ENCODE data around the gene NKX1-2.

The NKX1-2 gene

DNA sequence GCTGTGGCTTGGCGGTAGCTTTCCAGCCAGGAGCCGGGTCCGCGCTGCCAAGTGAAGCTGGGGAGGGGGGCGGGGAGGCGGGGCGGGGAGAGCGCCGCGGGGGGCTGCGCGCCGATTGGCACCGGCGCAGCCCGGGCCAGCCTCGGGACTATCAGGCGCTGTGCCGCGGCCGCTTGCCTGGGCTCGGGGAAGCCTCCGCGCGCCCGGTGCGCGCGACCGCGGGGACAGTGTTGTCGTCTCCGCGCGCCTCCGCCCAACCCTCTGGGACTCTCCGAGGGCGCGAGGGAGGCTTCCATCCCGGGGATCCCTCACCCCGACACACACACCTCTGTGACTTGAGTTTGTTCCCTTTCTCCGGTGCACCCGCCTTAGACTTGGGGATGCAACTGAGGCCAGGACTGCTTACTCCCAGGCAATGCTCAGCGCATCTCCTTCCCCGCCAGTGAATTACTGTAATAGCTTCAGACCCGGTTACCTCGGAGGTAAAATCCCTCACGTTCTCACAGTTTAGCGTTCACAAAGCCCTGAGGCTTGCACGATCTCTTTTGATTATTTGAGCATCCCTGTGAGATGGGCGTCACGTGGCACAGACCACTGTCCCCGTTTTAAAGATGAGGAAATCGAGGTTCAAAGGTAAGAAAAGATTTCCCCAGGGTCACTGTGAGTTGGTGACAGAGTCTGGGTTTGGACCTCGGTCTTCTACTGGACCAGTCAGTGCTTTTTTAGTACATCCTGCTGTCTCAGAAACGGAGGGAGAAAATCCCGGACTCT is at the start of gene NKX1-2:
TSS of gene NKX1-2 (minus strand) at position 24 of the 771 bp plus-strand sequence. CDS start 92 bp downstream, outside the sequence.
- Histone ChIP-seq H3K27me3 (ENCODE audit: insufficient read depth, insufficient read length) (no peaks in the 10 kb centered on the region), H3K4me3 (ENCODE audit: insufficient read length, low read depth) (peak within 1 kb of the TSS; percentile 82), H3K36me3 (ENCODE audit: insufficient read depth, insufficient read length, low read length) (peaks cover 9% of the 10 kb centered on the region), H3K4me1 (ENCODE audit: insufficient read depth, insufficient read length) (no peaks in the 10 kb centered on the region), H3K9me3 (ENCODE audit: insufficient read depth, low read length) (no peaks in the 10 kb centered on the region), H3K9ac (ENCODE audit: insufficient read length, low read depth) (peak within 1 kb of the TSS; percentile 95)
- TF ChIP-seq YY1 (IDR thresholded peaks at IDR 0.05; ENCODE audit: insufficient read depth, insufficient read length) = no peak
- TF ChIP-seq ZNF274 (IDR thresholded peaks at IDR 0.05; ENCODE audit: low read depth, low read length) = no peak
- TF ChIP-seq SUZ12 (IDR thresholded peaks at IDR 0.05; ENCODE audit: extremely low read depth, insufficient read depth, insufficient read length) = no peak
- no peak for DNase-seq (ENCODE audit: low read depth, low spot score)

GRCh38 chr10:124498056-124498455 is 48.2 kb upstream of the NKX1-2 start:
- H3K27me3 ChIP-seq (ENCODE audit: insufficient read depth, insufficient read length) = no peaks in the 10 kb centered on the region
- peaks cover 9% of the 10 kb centered on the region for H3K4me1 ChIP-seq (ENCODE audit: insufficient read depth, insufficient read length)
- TF ChIP-seq ZNF274 (IDR thresholded peaks at IDR 0.05; ENCODE audit: low read depth, low read length) (no peak), YY1 (IDR thresholded peaks at IDR 0.05; ENCODE audit: insufficient read depth, insufficient read length) (no peak), SUZ12 (IDR thresholded peaks at IDR 0.05; ENCODE audit: extremely low read depth, insufficient read depth, insufficient read length) (no peak)
- DNase-seq (ENCODE audit: low read depth, low spot score) = no peak
- no peak overlapping the region for H3K4me3 ChIP-seq (ENCODE audit: insufficient read length, low read depth)
- peaks cover 8% of the 10 kb centered on the region; the same call in 1 of the 2 replicates for H3K9me3 ChIP-seq (ENCODE audit: insufficient read depth, low read length)
- H3K36me3 ChIP-seq (ENCODE audit: insufficient read depth, insufficient read length, low read length) = peaks cover 2% of the 10 kb centered on the region
- no peak overlapping the region for H3K9ac ChIP-seq (ENCODE audit: insufficient read length, low read depth)

DNA sequence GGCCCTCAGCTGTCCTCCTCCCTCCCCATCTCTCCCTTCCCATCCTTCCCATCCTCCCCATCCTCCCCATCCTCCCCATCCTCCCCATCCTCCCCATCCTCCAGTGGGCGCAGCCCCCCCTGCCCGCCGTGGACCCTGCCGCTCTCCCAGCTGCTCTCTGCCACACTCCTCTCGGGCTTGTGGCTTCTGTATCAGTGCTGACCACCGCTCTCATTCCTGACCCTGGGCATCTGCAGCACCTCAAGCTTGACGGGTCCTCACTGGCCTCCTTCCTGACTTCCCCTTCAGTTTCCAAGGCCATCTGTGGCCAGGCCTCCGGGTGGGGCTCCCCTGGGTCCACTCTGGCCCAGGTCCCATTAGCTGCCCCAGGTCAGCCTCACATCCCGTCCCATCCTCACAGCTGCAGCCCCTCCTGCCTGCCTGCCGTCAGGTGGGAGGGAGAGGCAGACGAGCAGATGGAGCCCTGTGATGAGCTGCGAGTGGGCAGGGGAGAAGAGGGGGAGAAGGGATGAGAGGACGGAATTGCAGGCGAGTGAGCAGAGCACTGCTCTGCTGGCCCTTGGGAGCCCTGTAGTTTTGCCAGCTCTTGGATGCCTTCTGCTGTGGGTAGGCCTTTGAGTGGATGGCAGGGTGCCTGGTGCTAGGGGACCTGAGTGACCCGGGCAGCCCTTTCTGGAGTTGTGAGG is 47.5 kb upstream of the NKX1-2 start:
- no peak for TF ChIP-seq YY1 (IDR thresholded peaks at IDR 0.05; ENCODE audit: insufficient read depth, insufficient read length)
- no peak for TF ChIP-seq ZNF274 (IDR thresholded peaks at IDR 0.05; ENCODE audit: low read depth, low read length)
- TF ChIP-seq SUZ12 (IDR thresholded peaks at IDR 0.05; ENCODE audit: extremely low read depth, insufficient read depth, insufficient read length) = no peak
- Histone ChIP-seq H3K9ac (ENCODE audit: insufficient read length, low read depth) (no peak overlapping the region), H3K4me3 (ENCODE audit: insufficient read length, low read depth) (no peak overlapping the region), H3K36me3 (ENCODE audit: insufficient read depth, insufficient read length, low read length) (peaks cover 2% of the 10 kb centered on the region), H3K27me3 (ENCODE audit: insufficient read depth, insufficient read length) (no peaks in the 10 kb centered on the region), H3K4me1 (ENCODE audit: insufficient read depth, insufficient read length) (peaks cover 9% of the 10 kb centered on the region), H3K9me3 (ENCODE audit: insufficient read depth, low read length) (peaks cover 8% of the 10 kb centered on the region; the same call in 1 of the 2 replicates)
- DNase-seq (ENCODE audit: low read depth, low spot score) = no peak

GRCh38 chr10:124496620-124497019 is 46.8 kb upstream of the NKX1-2 start:
- no peaks in the 10 kb centered on the region for H3K27me3 ChIP-seq (ENCODE audit: insufficient read depth, insufficient read length)
- peaks cover 9% of the 10 kb centered on the region for H3K4me1 ChIP-seq (ENCODE audit: insufficient read depth, insufficient read length)
- peaks cover 8% of the 10 kb centered on the region; the same call in 1 of the 2 replicates for H3K9me3 ChIP-seq (ENCODE audit: insufficient read depth, low read length)
- H3K9ac ChIP-seq (ENCODE audit: insufficient read length, low read depth) = peak overlapping the region; percentile 42
- H3K36me3 ChIP-seq (ENCODE audit: insufficient read depth, insufficient read length, low read length) = peaks cover 2% of the 10 kb centered on the region
- TF ChIP-seq YY1 (IDR thresholded peaks at IDR 0.05; ENCODE audit: insufficient read depth, insufficient read length) (no peak), ZNF274 (IDR thresholded peaks at IDR 0.05; ENCODE audit: low read depth, low read length) (no peak), SUZ12 (IDR thresholded peaks at IDR 0.05; ENCODE audit: extremely low read depth, insufficient read depth, insufficient read length) (no peak)
- no peak for DNase-seq (ENCODE audit: low read depth, low spot score)
- no peak overlapping the region for H3K4me3 ChIP-seq (ENCODE audit: insufficient read length, low read depth)

DNA sequence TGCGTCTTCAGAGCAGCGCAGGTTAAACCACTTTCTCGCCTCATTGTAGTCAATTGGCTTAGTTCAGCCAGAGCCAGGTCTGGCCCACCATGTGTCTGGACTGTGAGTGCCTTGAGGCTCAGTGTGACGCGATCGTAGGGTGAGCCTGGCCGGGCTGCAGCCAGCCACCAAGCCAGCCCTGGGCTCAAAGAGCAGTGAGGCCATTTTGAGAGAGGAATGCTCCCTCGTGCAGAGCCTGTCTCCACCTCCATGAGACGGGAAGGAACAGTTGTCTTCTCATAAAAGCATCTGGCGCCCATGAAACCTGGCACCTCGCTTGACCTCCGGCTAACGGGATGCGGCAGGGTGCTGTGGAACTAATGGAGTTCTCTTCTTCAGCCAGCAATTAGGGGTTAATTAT is 46.3 kb upstream of the NKX1-2 start:
- no peaks in the 10 kb centered on the region for H3K27me3 ChIP-seq (ENCODE audit: insufficient read depth, insufficient read length)
- TF ChIP-seq YY1 (IDR thresholded peaks at IDR 0.05; ENCODE audit: insufficient read depth, insufficient read length) (no peak), SUZ12 (IDR thresholded peaks at IDR 0.05; ENCODE audit: extremely low read depth, insufficient read depth, insufficient read length) (no peak), ZNF274 (IDR thresholded peaks at IDR 0.05; ENCODE audit: low read depth, low read length) (no peak)

GRCh38 chr10:124495725-124496124 is 45.9 kb upstream of the NKX1-2 start:
- no peak overlapping the region for H3K4me3 ChIP-seq (ENCODE audit: insufficient read length, low read depth)
- H3K9ac ChIP-seq (ENCODE audit: insufficient read length, low read depth) = no peak overlapping the region
- peaks cover 9% of the 10 kb centered on the region for H3K4me1 ChIP-seq (ENCODE audit: insufficient read depth, insufficient read length)
- H3K36me3 ChIP-seq (ENCODE audit: insufficient read depth, insufficient read length, low read length) = peaks cover 8% of the 10 kb centered on the region
- TF ChIP-seq ZNF274 (IDR thresholded peaks at IDR 0.05; ENCODE audit: low read depth, low read length) (no peak), YY1 (IDR thresholded peaks at IDR 0.05; ENCODE audit: insufficient read depth, insufficient read length) (no peak), SUZ12 (IDR thresholded peaks at IDR 0.05; ENCODE audit: extremely low read depth, insufficient read depth, insufficient read length) (no peak)
- H3K9me3 ChIP-seq (ENCODE audit: insufficient read depth, low read length) = peaks cover 4% of the 10 kb centered on the region; the same call in 1 of the 2 replicates
- H3K27me3 ChIP-seq (ENCODE audit: insufficient read depth, insufficient read length) = no peaks in the 10 kb centered on the region
- no peak for DNase-seq (ENCODE audit: low read depth, low spot score)

More for the DNA sequence above, 46.3 kb upstream of the NKX1-2 start:
- DNase-seq (ENCODE audit: low read depth, low spot score) = no peak
- peak overlapping the region; percentile 13 for H3K9ac ChIP-seq (ENCODE audit: insufficient read length, low read depth)
- peaks cover 5% of the 10 kb centered on the region for H3K36me3 ChIP-seq (ENCODE audit: insufficient read depth, insufficient read length, low read length)
- peaks cover 9% of the 10 kb centered on the region for H3K4me1 ChIP-seq (ENCODE audit: insufficient read depth, insufficient read length)
- peaks cover 8% of the 10 kb centered on the region; the same call in 1 of the 2 replicates for H3K9me3 ChIP-seq (ENCODE audit: insufficient read depth, low read length)
- no peak overlapping the region for H3K4me3 ChIP-seq (ENCODE audit: insufficient read length, low read depth)

DNA sequence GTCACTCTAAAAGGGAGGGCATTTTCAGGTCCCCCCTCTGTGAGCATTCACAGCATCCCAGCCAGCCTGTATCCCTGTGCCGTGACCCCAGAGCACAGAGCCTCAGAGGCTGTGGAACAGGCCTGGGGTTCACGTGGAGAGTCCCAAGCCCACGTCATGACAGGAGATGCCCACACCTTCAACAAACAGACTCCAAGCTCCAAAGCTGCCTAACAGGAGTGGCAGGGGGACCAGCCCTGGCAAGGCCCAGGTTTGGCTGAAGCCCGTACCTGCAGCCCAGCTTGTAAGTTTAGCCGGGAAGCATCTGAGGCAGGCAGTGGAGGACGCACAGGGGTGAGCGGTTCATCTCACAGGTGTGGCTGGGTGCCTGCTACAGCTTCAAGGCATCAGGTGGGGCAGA is 45.3 kb upstream of the NKX1-2 start:
- Histone ChIP-seq H3K36me3 (ENCODE audit: insufficient read depth, insufficient read length, low read length) (peaks cover 11% of the 10 kb centered on the region), H3K4me1 (ENCODE audit: insufficient read depth, insufficient read length) (peaks cover 9% of the 10 kb centered on the region), H3K9me3 (ENCODE audit: insufficient read depth, low read length) (no peaks in the 10 kb centered on the region), H3K9ac (ENCODE audit: insufficient read length, low read depth) (no peak overlapping the region), H3K4me3 (ENCODE audit: insufficient read length, low read depth) (no peak overlapping the region), H3K27me3 (ENCODE audit: insufficient read depth, insufficient read length) (no peaks in the 10 kb centered on the region)
- no peak for DNase-seq (ENCODE audit: low read depth, low spot score)
- TF ChIP-seq SUZ12 (IDR thresholded peaks at IDR 0.05; ENCODE audit: extremely low read depth, insufficient read depth, insufficient read length) = no peak
